GM12892 (cell line): ENCODE measurements around the gene SEMA5B.

Experiments
- POLR2A ChIP-seq: IDR thresholded peaks from 2 replicates; pipeline ENCODE4 v1.6.1; 2011; ENCODE audit warnings: low read depth, low read length, control low read depth
- POLR2AphosphoS5 ChIP-seq: IDR thresholded peaks from 2 replicates; pipeline ENCODE4 v1.6.1; 2011; ENCODE audit warnings: low read depth, low read length, control low read depth

GRCh38 chr3:122923611-122924010 is 104.0 kb downstream of the SEMA5B start:
- TF ChIP-seq POLR2A (no peak), POLR2AphosphoS5 (no peak)
